Erythroblast (primary cell): ENCODE data around the gene PPP1R1B.

Source experiments
- GATA1 ChIP-seq: IDR thresholded peaks from 2 replicates; pipeline ENCODE4 v1.6.1; 2011; ENCODE audit warnings: low read depth, mild to moderate bottlenecking, control low read depth, low read length, moderate library complexity
- POLR2A ChIP-seq: IDR thresholded peaks from 2 replicates; pipeline ENCODE4 v1.6.1; 2011; ENCODE audit warnings: mild to moderate bottlenecking, low read length

DNA sequence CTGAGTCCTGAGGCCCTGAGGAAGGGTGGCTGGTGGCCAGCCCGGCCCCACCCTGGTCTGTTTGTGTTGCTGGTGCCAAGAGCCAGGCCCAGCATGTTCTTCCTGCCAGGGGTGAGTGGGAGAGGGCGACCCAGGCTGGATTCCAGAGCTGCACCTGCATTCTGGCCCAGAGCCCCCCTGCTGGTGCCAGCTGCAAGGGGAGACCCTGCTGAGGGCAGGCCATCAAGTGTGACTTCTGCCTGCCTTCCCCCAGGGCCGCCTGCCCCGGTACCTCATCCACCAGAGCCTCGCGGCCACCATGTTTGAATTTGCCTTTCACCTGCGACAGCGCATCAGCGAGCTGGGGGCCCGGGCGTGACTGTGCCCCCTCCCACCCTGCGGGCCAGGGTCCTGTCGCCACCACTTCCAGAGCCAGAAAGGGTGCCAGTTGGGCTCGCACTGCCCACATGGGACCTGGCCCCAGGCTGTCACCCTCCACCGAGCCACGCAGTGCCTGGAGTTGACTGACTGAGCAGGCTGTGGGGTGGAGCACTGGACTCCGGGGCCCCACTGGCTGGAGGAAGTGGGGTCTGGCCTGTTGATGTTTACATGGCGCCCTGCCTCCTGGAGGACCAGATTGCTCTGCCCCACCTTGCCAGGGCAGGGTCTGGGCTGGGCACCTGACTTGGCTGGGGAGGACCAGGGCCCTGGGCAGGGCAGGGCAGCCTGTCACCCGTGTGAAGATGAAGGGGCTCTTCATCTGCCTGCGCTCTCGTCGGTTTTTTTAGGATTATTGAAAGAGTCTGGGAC is 36.0 kb downstream of the PPP1R1B start:
- no peak for TF ChIP-seq POLR2A
- no peak for TF ChIP-seq GATA1
